ENCODE data around the gene ABCD4.

The ABCD4 gene

DNA sequence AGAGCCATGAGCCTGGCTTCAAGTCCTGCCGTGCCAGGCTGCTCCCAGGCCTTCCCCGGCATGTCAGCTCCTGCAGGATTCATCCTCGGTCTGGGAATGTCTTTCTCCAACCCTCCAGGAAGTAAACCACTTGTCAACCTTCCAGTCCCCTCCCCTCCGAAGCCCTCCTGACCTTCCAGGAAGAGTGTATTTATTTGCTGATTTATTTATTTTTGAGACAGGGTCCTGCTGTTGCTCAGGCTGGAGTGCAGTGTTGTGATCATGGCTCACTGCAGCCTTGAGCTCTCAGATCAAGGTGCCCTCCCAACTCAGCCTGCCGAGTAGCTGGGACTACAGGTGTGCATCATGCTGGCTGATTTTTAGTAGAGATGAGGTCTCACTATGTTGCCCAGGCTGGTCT is 38.8 kb downstream of the ABCD4 start:
- Histone ChIP-seq H3K27ac (no peak overlapping the region), H3K4me3 (no peak overlapping the region)

GRCh38 chr14:74263181-74263580 is 39.6 kb downstream of the ABCD4 start:
- H3K27ac ChIP-seq, result no peak overlapping the region
- H3K4me3 ChIP-seq, result no peak overlapping the region

- Histone ChIP-seq H3K27ac (no peak overlapping the region), H3K4me3 (no peak overlapping the region)
Measured at GRCh38 chr14:74262076-74262475, 40.7 kb downstream of the ABCD4 start.

DNA sequence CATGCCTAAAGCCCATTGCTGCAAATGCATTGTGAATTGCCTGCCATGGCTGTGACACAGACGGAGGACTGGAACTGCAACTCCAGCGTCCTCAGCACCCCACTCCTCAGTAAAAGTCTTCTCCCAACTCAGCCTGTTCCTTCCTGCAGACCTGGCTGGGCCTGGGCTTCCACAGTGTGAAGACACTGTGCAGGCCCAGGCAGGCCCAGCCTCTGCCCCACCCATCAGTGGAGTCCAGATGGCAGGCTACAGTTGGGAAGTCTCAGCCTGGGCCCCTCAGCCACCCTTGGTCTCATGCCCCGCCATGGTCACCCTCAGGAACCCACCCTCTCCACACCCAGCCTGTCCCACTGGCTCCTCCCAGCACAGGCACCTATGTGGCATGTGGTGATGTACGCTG is 41.4 kb downstream of the ABCD4 start:
- Histone ChIP-seq H3K4me3 (no peak overlapping the region), H3K27ac (no peak overlapping the region)

DNA sequence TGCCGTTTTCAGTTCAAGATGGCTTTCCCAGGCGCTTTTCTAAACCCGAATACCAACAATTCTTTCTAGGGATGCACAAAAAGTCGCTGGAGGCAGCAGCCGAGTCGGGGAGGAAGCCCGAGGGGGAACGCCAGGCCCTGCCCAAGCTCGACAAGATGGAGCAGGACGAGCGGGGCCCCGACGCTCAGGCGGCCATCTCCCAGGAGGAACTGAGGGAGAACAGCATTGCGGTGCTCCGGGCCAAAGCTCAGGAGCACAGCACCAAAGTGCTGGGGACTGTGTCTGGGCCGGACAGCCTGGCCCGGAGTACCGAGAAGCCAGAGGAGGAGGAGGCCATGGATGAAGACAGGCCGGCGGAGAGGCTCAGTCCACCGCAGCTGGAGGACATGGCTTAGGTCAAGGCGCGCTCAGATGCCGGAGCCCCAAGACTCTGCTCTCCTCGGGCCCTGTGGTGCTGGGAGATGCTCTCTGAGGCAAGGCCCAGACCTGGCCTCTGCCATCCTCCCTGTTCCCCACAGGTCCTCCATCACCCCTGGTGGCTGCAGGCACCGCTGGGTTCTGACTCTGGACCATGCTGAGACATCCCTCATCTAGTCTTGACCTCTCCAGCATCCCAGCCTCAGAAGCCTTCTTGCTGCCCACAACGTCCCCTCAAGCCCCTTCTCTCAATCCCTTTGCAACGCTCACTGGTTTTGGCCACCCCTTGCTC is 42.1 kb downstream of the ABCD4 start:
- Histone ChIP-seq H3K4me3 (no peak overlapping the region), H3K27ac (no peak overlapping the region)

DNA sequence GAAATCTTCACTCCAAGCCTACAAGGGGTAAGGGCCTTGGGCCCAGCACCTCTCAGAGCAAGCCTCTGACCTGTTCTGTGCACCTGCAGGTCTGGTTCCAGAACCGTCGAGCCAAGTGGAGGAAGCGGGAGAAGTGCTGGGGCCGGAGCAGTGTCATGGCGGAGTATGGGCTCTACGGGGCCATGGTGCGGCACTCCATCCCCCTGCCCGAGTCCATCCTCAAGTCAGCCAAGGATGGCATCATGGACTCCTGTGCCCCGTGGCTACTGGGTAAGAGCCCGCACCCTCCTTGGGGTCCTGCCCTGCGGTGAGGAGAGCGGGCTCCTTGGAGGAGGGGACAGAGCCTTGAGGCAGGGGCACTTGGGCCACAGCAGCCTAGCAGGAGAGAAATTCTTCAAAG is 43.2 kb downstream of the ABCD4 start:
- Histone ChIP-seq H3K4me3 (no peak overlapping the region), H3K27ac (no peak overlapping the region)

GRCh38 chr14:74258764-74259035 is 44.0 kb downstream of the ABCD4 start:
- Histone ChIP-seq H3K27ac (no peak overlapping the region), H3K4me3 (no peak overlapping the region)

- Histone ChIP-seq H3K27ac (peak overlapping the region in 3 of 21 experiments; percentile 6 to 31 (median 6)), H3K4me3 (peak overlapping the region; percentile 36 to 64 (median 45))
Measured at GRCh38 chr14:74257941-74258763, 44.6 kb downstream of the ABCD4 start.

- H3K27ac ChIP-seq, result peak overlapping the region in 3 of 21 experiments; percentile 6 to 31 (median 6)
Measured at GRCh38 chr14:74257078-74257940, 45.4 kb downstream of the ABCD4 start.

DNA sequence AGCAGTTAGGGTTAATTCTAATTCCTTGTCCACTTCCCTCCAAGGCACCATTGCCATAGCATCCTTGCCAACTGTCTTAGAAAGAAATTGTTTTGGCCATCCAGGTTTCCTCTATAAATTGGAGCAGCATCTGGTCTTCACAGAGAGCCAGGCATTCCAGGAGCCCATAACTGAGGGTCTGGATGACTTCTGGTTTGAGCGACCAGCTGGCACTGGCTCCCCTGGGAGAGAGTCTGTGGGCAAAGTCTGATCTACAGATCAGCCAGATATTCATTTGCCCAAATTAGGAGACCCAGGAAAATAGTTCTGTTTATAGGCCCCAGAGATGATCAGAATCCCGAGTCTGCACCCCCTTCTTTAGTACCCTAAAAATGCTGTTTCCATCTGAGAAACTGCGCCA is 47.5 kb downstream of the ABCD4 start:
- Histone ChIP-seq H3K27ac (no peak overlapping the region), H3K4me3 (no peak overlapping the region)

More at GRCh38 chr14:74257078-74257940, 45.4 kb downstream of the ABCD4 start:
- H3K4me3 ChIP-seq, result peak overlapping the region; percentile 36 to 64 (median 45)

- H3K4me3 ChIP-seq, result no peak overlapping the region
Measured at GRCh38 chr14:74249433-74250375, 53.0 kb downstream of the ABCD4 start.

DNA sequence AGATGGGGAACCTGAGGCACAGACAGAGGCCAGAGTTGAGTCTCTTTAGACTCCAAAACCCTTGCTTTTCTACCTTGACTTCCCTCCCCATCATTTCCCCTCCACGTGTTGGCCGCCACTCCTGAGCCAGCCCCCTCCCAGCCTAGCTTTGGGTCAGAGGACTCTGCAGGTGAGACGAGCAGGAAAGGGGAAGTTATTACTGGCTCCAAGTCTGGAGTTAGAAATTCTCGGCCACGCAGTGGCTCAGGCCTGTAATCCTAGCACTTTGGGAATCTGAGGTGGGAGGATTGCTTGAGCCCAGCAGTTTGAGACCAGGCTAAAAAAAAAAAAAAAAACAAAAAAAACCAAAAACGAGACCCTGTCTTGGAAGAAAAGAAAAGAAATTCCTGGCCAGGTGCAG is 54.7 kb downstream of the ABCD4 start:
- H3K27ac ChIP-seq, result no peak overlapping the region
- H3K4me3 ChIP-seq, result no peak overlapping the region

More at GRCh38 chr14:74249433-74250375, 53.0 kb downstream of the ABCD4 start:
- H3K27ac ChIP-seq, result no peak overlapping the region

DNA sequence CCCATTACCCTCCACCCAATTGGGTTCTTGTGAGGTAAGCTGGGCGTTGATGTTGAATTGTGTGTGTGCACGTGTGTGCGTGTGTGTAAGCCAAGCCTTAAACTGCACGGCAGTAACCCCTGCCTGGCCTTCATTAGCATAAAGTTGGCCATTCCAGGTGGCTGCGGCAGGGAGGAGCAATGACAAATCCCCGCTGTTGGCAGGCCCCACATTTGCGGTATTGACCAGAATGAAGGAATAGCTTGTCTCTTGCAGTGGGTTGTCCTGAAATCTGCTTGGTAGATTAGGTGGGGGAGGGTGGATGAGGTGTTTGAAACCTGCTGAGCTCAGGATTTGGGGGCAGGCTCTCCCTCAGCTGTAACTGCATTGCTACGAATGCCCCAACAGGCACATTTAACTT is 56.2 kb downstream of the ABCD4 start:
- Histone ChIP-seq H3K27ac (no peak overlapping the region), H3K4me3 (no peak overlapping the region)

DNA sequence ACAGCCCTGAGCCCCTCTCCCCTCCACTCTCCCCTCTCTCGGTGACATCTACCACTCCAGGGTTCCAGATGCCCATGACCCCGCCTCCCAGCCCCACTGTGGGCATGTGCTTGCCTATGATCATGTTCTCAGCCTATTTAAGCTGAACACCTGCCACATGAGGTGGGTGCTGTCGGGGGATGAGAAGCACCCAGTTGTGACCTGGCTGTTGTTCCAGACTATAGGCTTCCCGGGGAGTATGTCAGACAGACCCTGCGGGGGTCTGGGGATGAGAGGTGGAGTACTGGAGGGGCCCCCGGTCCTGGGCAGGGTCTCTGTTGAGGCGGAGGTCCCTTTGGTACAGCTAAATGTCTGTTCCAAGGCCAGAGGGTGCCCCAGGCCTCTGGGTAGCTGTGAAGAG is 57.4 kb downstream of the ABCD4 start:
- H3K4me3 ChIP-seq, result no peak overlapping the region
- no peak overlapping the region for H3K27ac ChIP-seq

DNA sequence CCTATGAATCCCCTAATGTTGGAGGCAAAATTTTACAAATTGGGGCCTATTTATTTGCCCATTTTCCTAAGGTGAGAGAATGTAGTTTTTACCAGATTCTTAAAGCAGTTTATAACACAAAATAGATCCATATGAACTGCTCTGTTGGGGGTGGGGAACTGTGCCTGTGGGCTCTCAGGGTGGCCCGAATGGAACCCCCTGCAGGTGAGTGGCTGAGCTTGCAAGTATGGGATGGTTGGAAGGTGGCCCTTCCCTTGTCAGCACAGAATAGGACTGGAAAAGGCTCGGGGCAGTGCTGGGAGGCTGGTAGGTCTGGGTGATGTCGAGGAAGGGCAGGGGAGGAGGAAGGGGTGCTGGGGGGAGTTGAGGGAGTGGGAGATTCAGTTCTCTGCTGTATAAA is 58.6 kb downstream of the ABCD4 start:
- Histone ChIP-seq H3K4me3 (no peak overlapping the region), H3K27ac (no peak overlapping the region)

- no peak overlapping the region for H3K27ac ChIP-seq
- no peak overlapping the region for H3K4me3 ChIP-seq
Measured at GRCh38 chr14:74243051-74243450, 59.7 kb downstream of the ABCD4 start.

DNA sequence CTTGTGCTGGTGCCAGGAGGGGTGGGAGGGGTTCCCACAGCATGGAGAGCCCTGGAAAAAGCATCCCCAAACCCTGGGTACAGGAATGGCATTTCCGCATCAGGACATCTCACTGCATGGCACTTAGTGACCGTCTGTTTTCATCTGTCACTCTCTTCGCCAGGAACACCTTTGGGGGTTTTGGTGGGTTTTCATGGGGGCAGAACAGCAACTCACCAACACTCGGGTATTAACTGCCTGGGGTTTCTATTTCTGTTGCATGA is 60.0 kb downstream of the ABCD4 start:
- H3K27ac ChIP-seq, result no peak overlapping the region
- no peak overlapping the region for H3K4me3 ChIP-seq

DNA sequence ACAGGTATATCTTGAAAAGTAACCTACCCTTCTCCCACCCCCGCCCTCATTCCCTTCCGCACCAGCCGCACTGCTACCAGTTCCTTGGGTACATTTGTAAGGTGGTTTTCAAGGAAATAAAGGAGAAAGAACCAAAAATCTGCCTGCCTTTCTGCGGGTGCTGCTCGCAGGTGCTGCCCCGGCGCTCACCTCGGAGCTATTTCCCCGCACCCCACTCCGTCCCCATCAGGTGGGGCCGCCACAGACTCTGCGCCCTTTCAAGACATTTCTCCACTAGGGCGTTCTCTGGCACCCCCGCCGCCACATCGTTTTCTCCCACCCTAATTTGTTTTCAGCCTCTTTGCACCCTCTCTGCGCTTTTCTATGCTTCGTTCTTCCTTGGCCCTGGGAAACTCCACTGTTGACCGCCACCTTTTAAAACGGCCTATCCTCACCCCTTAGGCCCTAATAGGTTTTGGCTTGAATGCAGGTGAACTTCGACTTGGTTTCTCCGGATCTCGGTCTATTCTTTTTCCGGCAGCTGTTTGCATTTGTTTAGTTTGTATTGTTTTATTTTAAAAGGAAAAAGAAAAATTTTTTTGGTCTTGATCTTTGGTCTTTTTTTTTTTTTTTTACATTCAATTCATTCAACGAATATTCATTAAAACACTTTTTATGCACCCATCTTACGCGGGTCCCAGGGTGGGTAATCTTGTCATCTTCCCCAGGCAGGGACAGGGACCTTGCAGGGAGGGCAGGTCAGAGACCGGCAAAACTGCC is 60.5 kb downstream of the ABCD4 start:
- Histone ChIP-seq H3K27ac (no peak overlapping the region), H3K4me3 (no peak overlapping the region)

DNA sequence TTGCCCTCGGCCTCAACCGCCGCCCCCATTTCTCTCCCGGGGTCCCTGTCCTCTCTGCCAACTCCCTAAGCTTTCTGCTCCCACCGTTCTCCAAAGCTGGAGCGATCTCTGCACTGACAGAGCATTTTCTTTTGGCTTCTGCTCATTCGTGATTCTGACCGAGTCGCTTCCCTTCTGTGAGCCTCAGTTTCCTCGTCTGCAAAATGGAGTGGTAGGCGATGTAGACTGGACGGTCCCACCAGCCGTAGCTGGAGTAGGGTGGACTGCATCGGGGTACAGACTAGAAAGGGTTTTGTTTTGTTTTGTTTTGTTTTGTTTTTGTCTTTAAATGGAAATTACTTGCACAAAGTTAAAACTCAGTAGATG is 61.1 kb downstream of the ABCD4 start:
- Histone ChIP-seq H3K4me3 (no peak overlapping the region), H3K27ac (no peak overlapping the region)

All from skin epidermis (tissue), 12 donors.